Measurements from ENCODE around the gene GPBP1L1.
"Not testable (repeated sequence)": the region's sequence is repeated elsewhere in the genome, so short reads cannot be mapped to it uniquely, and the experiment has no call there.

Gene GPBP1L1

DNA sequence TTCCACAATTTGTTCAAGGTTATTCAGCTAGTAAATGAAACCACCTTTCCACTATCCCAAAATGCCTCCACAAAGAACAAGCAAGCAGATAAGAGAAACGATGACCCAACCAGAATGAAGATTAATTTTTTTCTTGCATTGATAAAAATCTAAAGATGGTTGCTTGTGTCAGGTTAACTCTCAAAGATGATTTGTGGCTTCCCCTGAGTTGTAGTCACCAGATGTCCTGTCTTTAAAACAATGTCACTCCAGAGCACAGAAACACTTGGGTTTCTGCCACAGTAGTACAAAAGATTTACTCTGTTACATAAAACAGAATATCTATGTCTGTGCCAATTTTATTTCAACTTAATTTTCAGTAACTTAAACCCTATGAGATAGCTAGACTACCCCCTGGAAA is 51.1 kb downstream of the GPBP1L1 start:
- DNase-seq (ENCODE audit: low spot score), result no peak

DNA sequence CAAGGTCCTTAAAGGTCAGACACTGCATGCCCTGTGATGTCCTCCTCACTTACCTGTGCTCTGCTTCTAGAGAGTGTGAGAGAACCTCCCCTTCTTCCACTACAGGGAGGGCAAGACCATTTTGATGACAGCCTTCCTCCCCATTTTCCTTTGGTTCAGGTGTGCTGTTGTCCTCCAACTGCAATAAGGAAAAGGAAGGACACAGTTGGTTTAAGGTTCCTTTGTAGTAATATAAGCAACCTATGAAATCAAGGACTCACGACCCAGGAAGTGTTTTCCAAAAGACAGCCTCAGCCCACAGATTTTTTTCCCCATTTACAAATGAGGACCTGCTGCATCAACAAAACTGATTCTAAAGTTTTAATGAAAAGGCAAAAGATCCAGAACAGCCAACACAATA is 55.9 kb downstream of the GPBP1L1 start:
- DNase-seq (ENCODE audit: low spot score), result no peak

DNA sequence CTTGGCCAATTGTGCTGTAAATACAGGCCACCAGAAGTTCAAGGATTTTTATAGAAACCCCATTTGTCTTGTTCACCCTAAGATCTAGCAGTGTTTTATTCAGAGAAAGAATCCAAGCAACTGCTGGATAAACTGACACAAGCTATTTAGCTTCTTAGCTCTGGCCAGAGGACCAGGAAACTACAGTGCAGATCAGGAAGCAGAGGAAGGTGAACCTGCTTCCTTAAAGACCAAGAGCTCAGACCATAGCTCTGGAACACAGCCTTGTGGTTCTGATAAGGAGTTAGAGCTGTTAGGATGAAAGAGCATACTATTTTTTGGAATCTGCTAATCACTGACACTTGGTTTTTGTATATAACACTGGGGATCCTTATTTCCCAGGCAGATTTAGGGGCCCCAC is 57.3 kb downstream of the GPBP1L1 start:
- no peak for DNase-seq (ENCODE audit: low spot score)

DNA sequence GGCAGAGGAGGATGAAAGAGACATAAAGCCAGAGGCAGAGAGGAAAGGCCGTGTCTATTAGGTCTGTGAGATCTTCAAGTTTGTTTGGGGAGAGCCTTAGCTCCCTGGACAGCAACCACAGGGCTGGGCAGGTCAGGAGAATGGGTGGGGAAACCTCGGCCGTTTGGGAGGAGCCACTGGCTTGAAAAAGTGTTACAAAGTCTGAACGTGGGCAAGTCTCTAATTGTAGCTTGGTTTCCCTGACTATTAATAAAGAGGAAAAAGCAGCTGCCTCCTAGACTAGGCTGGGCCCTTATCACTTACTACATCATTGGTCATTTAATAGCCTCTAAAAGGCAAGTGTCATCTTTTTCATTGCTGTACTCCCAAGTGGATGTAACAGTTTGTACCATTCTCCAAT is 62.4 kb downstream of the GPBP1L1 start, which contains the start of gene CCDC17:
TSS of gene CCDC17 (minus strand) at position 83 of the 400 bp plus-strand sequence. CDS start 145 bp downstream, outside the sequence.
- no peak for DNase-seq (ENCODE audit: low spot score)

DNA sequence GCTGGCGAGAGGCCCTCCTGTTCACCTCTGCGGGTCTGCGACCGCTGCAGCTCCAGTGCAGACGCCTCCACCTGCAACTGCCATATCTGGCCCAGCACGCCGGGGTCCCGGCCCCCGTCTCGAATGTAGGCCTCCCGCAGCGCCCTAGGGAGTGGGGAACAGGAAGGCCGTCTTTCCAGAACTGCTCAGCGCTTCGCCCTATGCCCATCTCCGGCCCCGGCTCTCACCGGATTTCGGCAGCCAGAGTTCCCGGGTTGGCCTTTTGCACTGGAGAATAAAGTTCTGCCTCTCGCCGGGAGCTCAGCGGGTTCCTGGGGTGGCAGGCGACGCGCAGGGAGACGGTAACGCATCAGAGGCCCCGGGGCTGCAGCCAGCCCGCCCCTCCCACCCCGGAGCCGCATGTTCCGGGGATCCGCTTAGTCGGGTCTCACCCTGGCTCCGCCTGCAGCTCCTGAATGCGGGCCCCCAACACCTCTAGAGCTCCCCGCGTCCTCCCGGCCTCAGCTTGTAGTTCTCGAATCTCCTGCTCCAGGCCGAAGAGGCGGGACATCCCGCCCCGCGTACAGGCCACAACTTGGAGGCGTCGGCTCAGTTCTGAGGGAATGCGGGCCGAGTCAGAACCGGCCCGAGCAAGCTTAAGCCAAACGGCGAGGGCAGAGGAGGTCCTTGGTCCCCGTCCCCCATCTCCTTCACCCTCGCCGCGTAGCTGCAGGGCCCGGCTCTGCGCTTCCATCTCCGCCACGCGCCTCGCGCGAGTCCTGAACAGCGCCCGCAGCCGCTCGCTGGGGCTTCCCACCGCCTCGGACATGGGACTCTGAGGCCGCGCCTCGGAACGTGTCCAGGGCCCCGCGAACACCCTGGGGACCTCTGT is 63.6 kb downstream of the GPBP1L1 start:
- DNase-seq (ENCODE audit: low spot score), result no peak

DNA sequence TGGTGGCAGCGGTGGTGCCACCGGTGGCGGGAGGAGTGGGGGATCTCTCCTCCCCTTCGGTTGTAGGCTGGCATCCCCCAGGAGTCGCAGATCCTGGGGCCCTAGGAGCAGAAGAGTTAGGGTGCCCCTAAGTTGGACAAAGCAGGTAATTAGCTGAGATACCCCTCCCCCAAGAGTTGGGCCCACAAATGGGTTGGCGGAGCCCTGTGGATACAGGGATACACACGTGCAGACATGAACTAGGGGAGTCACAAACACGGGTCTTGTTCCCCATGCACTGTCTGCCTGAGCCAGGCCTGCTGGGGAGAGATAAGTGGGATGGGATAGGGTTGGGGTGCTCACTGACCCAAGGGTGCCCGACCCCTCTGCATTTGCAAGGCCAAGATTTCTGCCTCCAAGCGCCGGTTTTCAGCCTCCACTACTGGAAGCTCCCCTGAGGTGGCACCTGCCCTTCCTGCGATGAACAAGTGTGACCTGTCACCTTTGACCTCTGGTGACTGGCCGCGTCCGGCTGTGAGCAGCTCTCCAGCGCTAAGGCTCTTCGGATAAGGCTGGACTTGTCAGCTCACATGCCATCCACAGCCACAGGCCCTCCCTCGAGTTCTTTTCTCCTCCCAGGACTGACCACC is 64.3 kb downstream of the GPBP1L1 start:
- DNase-seq (ENCODE audit: low spot score), result no peak

DNA sequence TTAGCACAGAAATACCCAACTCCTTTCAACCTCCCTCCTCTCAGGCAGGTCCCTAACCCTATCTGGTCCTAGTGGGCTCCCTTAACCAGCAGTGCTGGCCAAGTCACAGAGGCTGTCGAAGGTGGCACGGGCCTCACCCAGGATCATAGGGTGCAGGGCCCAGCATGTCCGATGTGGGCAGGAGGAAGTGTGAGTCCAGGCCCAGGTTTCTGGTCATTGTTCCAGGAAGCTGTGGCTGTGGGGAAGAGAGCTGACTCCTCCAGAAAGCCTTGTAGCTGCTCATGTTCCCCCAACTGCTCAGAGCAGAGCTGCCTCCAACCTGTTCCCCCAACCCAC is 64.9 kb downstream of the GPBP1L1 start:
- DNase-seq (ENCODE audit: low spot score), result no peak

DNA sequence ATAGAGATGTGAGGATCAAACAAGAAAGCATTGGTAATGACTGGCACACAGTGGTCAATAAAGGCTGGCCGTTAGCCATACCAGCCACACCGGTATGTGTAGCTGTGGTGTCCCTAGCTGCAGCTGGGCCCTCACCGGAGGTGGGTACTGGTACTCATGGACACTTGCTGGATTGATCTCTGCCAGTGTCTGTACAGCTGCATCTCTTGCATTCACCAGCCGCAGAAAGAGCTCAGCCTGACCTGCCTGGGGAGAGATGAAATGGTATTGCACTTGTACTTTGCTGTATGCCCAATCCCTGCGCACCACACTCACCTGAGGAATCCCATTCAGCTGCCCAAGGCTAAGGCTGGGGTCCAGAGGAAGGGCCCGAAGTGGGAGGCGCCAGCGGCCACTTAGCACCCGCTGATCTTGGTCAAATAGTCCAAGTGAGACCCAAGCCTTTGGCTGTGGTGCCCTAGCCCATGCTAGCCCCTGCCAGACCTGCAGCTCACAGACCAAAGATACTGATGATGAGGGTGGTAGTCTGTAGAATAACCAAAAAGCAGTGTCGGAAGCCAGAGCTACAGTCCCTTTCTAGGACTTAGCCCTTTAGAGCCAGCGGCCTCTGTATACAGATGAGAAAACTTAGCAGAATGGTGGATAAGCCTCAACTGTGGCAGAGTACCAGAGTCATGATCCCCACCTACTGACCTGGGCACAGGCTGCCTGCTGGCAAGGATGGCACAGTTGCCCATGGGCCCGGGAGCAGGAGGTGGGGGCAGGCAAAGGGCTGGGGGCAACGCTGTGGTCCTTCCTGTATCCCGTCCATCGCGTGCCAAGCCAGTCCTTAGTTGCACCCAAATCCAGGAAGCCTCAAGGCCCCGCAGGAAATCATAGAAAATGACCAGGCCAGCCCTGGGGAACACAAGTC is 65.5 kb downstream of the GPBP1L1 start:
- DNase-seq (ENCODE audit: low spot score), result no peak

DNA sequence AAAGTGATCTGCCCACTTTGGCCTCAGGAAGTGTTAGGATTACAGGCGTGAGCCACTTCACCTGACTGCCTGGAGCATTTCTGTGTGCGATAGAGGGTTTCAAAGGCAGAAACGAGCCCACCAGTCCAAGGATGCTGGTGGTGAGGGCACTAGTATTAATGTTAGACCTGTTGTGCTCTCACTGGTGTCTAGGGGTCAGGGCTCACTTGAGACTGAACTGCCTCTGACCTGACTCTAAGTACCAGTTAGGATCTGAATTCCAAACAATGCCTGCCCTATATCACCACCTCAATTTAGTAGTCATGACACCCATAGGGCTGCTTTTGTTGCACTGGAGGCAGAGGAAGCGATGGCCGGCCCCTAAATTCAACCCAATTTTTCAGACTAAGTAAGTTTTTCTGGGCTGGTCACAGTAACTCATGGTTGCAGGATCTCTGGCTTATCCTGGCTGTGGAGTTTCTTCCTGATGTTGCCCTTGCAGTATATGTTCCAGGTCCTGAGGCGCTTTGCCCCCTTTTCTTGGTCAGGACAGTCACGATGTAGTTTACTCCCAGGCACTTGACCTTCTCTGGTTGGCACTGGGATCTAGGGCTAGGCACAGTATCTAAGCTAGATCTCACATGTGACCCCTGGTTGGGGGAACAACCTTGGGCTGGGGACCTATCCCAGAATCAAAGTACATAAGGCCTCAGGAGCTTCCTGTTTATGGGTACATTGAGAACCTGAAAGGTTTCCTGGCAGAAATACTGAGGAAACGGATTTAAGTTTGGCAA is 67.0 kb downstream of the GPBP1L1 start:
- no peak for DNase-seq (ENCODE audit: low spot score)

DNA sequence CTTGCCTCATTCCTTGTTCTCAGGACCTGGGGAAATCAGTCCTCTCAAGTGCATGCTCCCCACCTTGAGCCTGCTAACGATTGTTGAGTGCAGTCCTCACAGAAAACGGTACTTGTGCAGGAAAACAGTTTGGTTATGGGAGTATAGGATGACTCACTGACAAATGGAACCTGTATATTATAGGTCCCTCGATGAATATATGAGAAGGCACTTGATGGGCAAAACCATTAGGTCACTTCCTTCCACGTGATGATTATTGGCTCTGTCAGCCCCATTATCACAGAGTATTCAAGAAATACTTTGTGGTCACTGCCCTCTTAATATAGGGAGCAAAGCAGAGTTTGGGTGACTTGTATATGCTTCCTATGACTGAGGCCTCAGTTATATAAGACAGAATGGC is 68.7 kb downstream of the GPBP1L1 start:
- no peak for DNase-seq (ENCODE audit: low spot score)

DNA sequence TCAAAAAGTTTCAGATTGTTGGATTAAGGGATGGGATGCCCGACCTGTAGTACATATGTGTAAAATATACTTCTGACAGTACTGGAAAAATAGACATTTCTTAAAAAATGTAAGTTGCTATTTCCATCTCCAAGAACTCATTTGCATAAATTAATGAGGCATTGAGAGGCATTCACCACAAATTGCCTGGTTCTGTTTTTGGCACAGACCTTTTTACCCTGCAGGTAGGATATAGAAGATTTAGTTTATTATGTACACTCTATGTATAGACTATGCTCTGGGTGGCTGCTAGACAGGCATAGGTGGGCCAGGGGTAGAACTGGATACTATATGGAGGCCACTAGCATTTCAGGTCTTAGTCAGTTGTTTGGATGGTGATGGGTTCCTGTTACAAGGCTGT is 70.4 kb downstream of the GPBP1L1 start:
- no peak for DNase-seq (ENCODE audit: low spot score)

DNA sequence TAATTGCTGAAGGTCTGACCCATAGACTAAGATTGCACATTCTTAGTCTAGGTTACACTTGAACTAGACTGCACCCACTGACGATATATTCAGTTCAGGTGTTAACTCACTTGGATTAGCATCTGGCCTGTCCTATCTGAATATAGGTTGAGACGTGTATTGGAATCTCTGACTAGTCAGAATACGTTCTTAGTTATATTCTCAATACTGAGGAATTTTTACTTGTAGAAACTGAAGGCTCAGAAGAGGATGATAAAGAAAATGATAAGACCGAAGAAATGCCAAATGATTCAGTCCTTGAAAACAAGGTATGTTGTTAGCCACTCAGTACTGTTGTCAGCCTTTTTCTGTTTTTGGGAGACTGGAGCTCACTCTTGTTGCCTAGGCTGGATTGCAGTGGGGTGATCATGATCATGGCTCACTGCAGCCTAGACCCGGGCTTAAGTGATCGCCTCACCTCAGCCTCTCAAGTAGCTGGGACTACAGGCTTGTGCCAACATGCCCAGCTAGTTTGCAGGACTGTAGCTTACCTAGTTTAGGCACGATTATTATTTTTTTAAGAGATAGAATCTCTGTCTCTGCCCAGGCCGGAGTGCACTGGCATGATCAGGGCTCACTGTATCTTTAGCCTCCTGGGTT is 73.3 kb downstream of the GPBP1L1 start:
- no peak for DNase-seq (ENCODE audit: low spot score)

DNA sequence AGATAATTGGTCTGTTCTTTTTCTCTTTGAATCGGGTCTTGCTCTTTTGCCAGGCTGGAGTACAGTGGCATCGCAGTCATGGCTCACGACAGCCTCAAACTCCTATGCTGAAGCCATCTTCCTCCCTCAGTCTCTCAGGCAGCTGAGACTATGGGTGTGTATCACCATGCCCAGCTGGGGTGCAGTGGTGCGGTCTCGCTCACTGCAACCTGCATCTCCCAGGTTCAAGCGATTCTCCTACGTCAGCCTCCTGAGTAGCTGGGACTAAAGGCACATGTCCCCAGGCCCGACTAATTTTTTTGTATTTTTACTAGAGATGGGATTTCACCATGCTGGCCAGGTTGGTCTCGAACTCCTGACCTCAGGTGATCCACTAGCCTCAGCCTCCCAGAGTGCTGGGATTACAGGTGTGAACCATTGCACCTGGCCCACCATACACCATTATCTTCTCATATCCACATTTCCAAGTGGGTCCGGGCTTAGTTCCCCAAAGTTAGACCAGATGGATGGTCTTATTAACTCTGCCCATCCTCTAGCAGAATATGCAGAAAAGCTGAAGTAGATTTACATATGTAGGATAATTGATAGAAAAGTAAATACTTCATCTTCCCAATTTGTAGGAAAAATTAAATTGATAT is 75.6 kb downstream of the GPBP1L1 start:
- DNase-seq (ENCODE audit: low spot score), result no peak

DNA sequence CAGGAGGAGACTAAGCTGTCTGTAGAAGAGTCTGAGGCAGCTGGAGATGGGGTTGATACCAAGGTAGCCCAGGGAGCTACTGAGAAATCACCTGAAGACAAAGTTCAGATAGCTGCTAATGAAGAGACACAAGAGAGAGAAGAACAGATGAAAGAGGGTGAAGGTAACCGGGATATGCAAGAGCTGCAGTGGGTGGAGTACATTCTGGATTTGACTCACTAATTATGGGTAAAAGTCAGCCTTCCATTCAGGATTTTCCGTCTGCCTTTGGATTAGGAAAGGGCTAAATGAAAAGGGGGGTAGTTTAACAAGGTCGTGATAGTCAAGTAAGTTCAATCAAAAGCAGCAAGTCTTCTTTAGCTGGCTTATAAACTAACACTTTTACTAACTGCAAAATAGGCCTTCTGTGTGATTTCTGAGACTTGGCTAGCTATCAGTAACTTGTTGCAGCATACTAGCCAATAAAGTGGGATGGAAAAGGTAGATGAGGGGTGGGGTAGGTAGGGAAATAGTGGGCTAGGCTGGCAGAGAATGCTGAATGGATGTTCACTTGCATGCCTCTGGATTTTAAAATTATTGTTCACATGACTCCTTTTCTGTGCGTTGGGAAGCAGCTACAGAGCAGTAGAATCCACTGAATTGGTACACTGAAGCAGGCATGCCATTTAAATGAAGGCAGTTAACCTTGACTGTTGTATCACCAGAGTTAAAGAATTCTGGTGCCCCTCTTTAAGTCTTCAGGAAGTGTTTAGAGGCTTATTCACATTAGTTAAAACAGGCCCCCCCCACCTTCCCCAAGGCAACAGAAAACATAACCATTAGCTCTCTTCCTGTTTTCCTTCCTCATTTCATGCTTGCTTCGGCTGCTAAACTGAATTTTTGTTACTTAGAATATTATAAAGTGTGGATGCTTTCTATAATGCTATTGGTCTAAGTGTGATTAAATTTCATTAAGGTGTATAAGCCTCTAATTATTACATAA is 77.9 kb downstream of the GPBP1L1 start:
- DNase-seq (ENCODE audit: low spot score), result no peak

DNA sequence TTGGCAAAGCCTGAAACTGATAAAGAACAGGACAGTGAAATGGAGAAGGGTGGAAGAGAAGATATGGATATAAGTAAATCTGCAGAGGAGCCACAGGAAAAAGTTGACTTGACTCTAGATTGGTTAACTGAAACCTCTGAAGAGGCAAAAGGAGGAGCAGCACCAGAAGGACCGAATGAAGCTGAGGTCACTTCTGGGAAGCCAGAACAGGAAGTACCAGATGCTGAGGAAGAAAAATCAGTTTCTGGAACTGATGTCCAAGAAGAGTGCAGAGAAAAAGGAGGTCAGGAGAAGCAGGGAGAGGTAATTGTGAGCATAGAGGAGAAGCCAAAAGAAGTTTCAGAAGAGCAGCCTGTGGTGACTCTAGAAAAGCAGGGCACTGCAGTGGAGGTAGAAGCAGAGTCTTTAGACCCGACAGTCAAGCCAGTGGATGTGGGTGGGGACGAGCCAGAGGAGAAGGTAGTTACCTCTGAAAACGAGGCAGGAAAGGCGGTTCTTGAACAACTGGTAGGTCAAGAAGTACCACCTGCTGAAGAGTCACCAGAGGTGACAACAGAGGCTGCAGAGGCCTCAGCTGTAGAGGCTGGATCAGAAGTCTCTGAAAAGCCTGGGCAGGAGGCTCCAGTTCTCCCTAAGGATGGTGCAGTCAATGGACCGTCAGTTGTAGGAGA is 78.8 kb downstream of the GPBP1L1 start:
- DNase-seq (ENCODE audit: low spot score), result no peak

DNA sequence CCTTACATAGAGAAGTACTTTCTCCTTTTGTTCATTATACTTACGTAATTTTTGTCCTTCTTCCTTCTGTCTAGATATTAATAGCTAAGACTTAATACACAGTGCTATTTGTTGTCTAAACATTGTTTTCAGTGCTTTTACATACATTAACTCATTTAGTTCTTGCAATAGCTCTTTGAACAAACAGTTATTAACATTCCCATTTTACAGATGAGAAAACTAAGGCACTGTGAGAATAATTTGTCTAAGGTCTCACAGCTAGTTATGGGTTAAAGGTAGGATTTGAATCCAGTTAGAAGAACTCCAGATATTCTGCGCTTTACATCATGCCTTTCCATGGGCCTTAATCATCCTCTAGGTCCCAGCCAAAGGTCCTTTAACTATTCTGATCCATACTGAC is 82.1 kb downstream of the GPBP1L1 start:
- no peak for DNase-seq (ENCODE audit: low spot score)

DNA sequence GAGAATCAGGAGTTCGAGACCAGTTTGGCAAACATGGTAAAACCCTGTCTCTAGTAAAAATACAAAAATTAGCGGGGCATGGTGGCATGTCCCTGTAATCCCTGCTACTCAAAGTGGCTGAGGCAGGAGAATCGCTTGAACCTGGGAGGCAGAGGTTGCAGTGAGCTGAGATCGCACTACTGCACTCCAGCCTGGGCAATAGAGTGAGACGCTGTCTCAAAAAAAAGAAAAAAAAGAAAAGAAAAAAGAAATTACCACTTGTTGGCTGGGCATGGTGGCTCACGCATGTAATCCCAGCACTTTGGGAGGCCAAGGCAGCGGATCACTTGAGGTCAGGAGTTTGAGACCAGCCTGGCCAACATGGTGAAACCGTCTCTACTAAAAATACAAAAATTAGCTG is 89.6 kb downstream of the GPBP1L1 start:
- DNase-seq (ENCODE audit: low spot score), result not testable (repeated sequence)

DNA sequence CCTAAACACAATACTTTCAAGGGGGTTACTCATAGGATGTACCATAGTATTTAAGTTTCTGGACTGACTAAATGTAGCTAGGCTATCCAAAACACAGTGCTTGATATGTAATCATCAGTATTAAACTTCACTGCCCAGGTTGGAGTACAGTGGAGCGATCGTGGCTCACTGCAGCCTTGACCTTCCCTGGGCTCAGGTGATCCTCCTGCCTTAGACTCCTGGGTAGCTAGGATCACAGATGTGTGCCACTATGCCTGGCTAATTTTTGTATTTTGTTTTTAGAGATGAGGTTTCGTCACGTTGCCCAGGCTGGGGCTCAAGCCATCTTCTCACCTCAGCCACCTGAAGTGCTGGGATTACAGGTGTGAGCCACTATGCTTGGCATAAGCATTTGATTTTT is 91.9 kb downstream of the GPBP1L1 start:
- no peak for DNase-seq (ENCODE audit: low spot score)

DNA sequence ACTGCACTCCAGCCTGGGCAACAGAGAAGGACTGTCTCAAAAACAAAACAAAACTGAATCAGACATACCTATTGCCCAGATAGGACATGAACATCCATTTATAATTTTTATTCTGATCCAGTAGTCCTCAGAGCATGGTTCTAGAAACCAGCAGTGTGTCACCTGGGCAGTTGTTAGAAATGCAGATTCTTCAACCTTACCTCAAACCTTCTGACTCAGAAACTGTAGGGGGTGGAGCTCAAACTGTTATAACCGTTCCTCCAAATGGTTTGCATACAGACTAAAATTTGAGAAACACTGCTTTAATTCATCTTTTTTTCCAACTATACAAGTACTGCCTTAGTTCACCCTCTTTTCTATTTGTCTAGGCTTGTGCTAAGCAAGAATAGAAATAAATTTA is 96.5 kb downstream of the GPBP1L1 start:
- no peak for DNase-seq (ENCODE audit: low spot score)

Measured in LoVo (cell line).